Endothelial cell of umbilical vein (primary cell): ENCODE results near the gene CYP2S1. TPM values are rescaled to one million over a fixed set of nuclear protein-coding genes. Genes with fewer than 3 reads are reported as not detected.

Experiments used
- BruUV-seq: library from RNA; stranded (reverse); fragments of 400-500 nt; replicated peaks from 2 replicates; lab custom pipeline; 2021; lab: Mats Ljungman, UMichigan
- CTCF ChIA-PET: fragments of 300-600, 350-600 bp; sonication (Branson Sonifier 250); formaldehyde crosslinking; loops from one replicate; lab custom pipeline; 2021; ENCODE audit warnings: antibody characterized with exemption, inconsistent platforms; lab: Charles Lee
- POLR2A ChIA-PET: fragments of 300-600, 350-600 bp; sonication (Branson Sonifier 250); formaldehyde crosslinking; loops from one replicate; lab custom pipeline; 2021; ENCODE audit warnings: antibody characterized with exemption, inconsistent platforms; lab: Charles Lee
- DNase-seq: peaks from one replicate; pipeline ENCODE4 v3.0.0-alpha.2; 2011; ENCODE audit warnings: low read depth, low spot score
- FAIRE-seq: peaks from 2 replicates; lab custom pipeline; 2011; peaks lifted over from hg19 to GRCh38; lab: Jason Lieb, UNC
- H2AFZ ChIP-seq: 2 replicates; pipeline ENCODE4 v1.6.0; 2012; ENCODE audit warnings: low read depth, low read length, control low read depth, inconsistent platforms
- H3K27ac ChIP-seq: 2 replicates; pipeline ENCODE4 v1.5.1; 2011; ENCODE audit warnings: low read depth, mild to moderate bottlenecking, control low read depth, low read length, moderate library complexity; ENCODE audit not compliant: insufficient read depth
- H3K27me3 ChIP-seq, 2 experiments: 2 replicates each; pipeline versions ENCODE4 v1.6.0 to v1.6.1; 2011; ENCODE audit warnings: low read length in 2 of 2, mixed read lengths in 1 of 2; ENCODE audit not compliant: control insufficient read depth in 2 of 2, insufficient read depth in 2 of 2
- H3K36me3 ChIP-seq, 2 experiments: 2 replicates in 1 of 2; 3 replicates in 1 of 2; pipeline ENCODE4 v1.5.1; 2011; ENCODE audit warnings: low read length in 2 of 2, mild to moderate bottlenecking in 1 of 2, moderate library complexity in 1 of 2; ENCODE audit not compliant: control insufficient read depth in 2 of 2, insufficient read depth in 2 of 2; ENCODE audit errors: extremely low read depth in 1 of 2
- H3K4me1 ChIP-seq: 3 replicates; pipeline ENCODE4 v1.5.1; 2011; ENCODE audit warnings: mild to moderate bottlenecking, low read length; ENCODE audit not compliant: control insufficient read depth, insufficient read depth; ENCODE audit errors: extremely low read depth
- H3K4me2 ChIP-seq: 2 replicates; pipeline ENCODE4 v1.6.1; 2011; ENCODE audit warnings: low read length, control low read depth, mixed read lengths; ENCODE audit not compliant: insufficient read depth
- H3K4me3 ChIP-seq, 3 experiments: fragments of 200-600 bp in 1 of 3; sonication (generic), shearing (Covaris generic) in 1 of 3; replicated peaks in 1 of 3; 2 replicates each; pipeline ENCODE4 v1.5.1; 2011 to 2016; ENCODE audit warnings: control low read depth in 3 of 3, low read length in 3 of 3, mild to moderate bottlenecking in 2 of 3, inconsistent platforms in 1 of 3, low read depth in 1 of 3, moderate library complexity in 1 of 3; ENCODE audit not compliant: insufficient read depth in 1 of 3
- H3K79me2 ChIP-seq: 2 replicates; pipeline ENCODE4 v1.6.0; 2012; ENCODE audit warnings: low read length, inconsistent platforms; ENCODE audit not compliant: control insufficient read depth, insufficient read depth
- H3K9ac ChIP-seq: replicated peaks from 2 replicates; pipeline ENCODE3; 2011; ENCODE audit warnings: low read length, control low read depth; ENCODE audit not compliant: insufficient read depth; ENCODE audit errors: extremely low read depth
- H3K9me1 ChIP-seq: replicated peaks from 3 replicates; pipeline ENCODE4 v1.6.0; 2011; ENCODE audit warnings: mild to moderate bottlenecking, low read length; ENCODE audit not compliant: control insufficient read depth, insufficient read depth; ENCODE audit errors: extremely low read depth
- H3K9me3 ChIP-seq: replicated peaks from 2 replicates; pipeline ENCODE4 v1.5.1; 2012; ENCODE audit warnings: low read length, inconsistent platforms; ENCODE audit not compliant: control insufficient read depth, insufficient read depth
- H4K20me1 ChIP-seq: replicated peaks from 2 replicates; pipeline ENCODE3; 2011; ENCODE audit warnings: mild to moderate bottlenecking, low read length; ENCODE audit not compliant: control insufficient read depth, insufficient read depth; ENCODE audit errors: extremely low read depth
- CTCF ChIP-seq, 2 donors: IDR thresholded peaks; 1 replicate in 1 of 2; 2 replicates in 1 of 2; pipeline ENCODE4 v1.5.1; 2011; ENCODE audit warnings: low read length in 2 of 2, mild to moderate bottlenecking in 2 of 2, moderate library complexity in 2 of 2, control low read depth in 1 of 2, inconsistent platforms in 1 of 2, low read depth in 1 of 2; ENCODE audit not compliant: insufficient read depth in 1 of 2; ENCODE audit errors: extremely low read depth in 1 of 2
- EZH2 ChIP-seq: IDR thresholded peaks from 2 replicates; pipeline ENCODE4 v1.6.1; 2012; ENCODE audit warnings: borderline replicate concordance, low read depth, mild to moderate bottlenecking, moderate library complexity, low read length, inconsistent platforms; ENCODE audit not compliant: severe bottlenecking
- FOS ChIP-seq: IDR thresholded peaks from 2 replicates; pipeline ENCODE4 v1.6.1; 2011; ENCODE audit warnings: mild to moderate bottlenecking, low read length, moderate library complexity, borderline replicate concordance; ENCODE audit not compliant: insufficient read depth
- GATA2 ChIP-seq: IDR thresholded peaks from 2 replicates; pipeline ENCODE4 v1.7.0; 2011; ENCODE audit warnings: low read depth, mild to moderate bottlenecking, moderate library complexity, mixed read lengths, low read length; ENCODE audit not compliant: insufficient read length, insufficient read depth
- JUN ChIP-seq: IDR thresholded peaks from 2 replicates; pipeline ENCODE4 v1.6.1; 2011; ENCODE audit warnings: borderline replicate concordance, low read depth; ENCODE audit not compliant: insufficient read length, insufficient read depth
- MAX ChIP-seq: IDR thresholded peaks from 2 replicates; pipeline ENCODE4 v1.6.1; 2011; ENCODE audit not compliant: insufficient read depth, insufficient read length
- MYC ChIP-seq: IDR thresholded peaks from one replicate; pipeline ENCODE4 v1.6.1; 2011; ENCODE audit warnings: mild to moderate bottlenecking, low read depth, low read length
- POLR2A ChIP-seq: IDR thresholded peaks from 2 replicates; pipeline ENCODE4 v1.6.1; 2012; ENCODE audit warnings: low read depth, mild to moderate bottlenecking, control low read depth, low read length
- POLR2AphosphoS5 ChIP-seq: IDR thresholded peaks from 2 replicates; pipeline ENCODE4 v1.6.1; 2012; ENCODE audit warnings: low read depth, mild to moderate bottlenecking, control low read depth, low read length, moderate library complexity; ENCODE audit not compliant: insufficient read depth
- dilution Hi-C: fragments of 300-500 bp; cut with MboI; formaldehyde crosslinking; loops from one replicate; pipeline ENCODE4 v1.15.0; 2019; ENCODE audit warnings: low sequenced_read_pairs; ENCODE audit not compliant: extremely low pct_ligation_motif_present
- intact Hi-C: fragments of 100-400 bp; cut with micrococcal nuclease; formaldehyde crosslinking; loops from one replicate; pipeline ENCODE4 v1.10.0; 2022
- polyA plus RNA-seq, 4 experiments: library from polyadenylated mRNA; depleted of rRNA in 3 of 4; stranded (reverse) in 3 of 4; unstranded in 1 of 4; fragments of >200 nt; gene quantifications; 2 replicates each; pipeline versions ENCODE4 v1.2.1 to v1.2.3, GENCODE V29; 2011 to 2012; ENCODE audit warnings: missing spikeins in 1 of 4
- total RNA-seq: library from RNA; stranded (reverse); gene quantifications from 2 replicates; pipeline ENCODE4 v1.2.3, GENCODE V29; 2021

CYP2S1 gene
- total and polyA plus RNA-seq, 2 donors (not counting 3 experiments of a cell fraction or from before 2014, with no cell fraction given): 0.98 to 4.5 TPM

DNA sequence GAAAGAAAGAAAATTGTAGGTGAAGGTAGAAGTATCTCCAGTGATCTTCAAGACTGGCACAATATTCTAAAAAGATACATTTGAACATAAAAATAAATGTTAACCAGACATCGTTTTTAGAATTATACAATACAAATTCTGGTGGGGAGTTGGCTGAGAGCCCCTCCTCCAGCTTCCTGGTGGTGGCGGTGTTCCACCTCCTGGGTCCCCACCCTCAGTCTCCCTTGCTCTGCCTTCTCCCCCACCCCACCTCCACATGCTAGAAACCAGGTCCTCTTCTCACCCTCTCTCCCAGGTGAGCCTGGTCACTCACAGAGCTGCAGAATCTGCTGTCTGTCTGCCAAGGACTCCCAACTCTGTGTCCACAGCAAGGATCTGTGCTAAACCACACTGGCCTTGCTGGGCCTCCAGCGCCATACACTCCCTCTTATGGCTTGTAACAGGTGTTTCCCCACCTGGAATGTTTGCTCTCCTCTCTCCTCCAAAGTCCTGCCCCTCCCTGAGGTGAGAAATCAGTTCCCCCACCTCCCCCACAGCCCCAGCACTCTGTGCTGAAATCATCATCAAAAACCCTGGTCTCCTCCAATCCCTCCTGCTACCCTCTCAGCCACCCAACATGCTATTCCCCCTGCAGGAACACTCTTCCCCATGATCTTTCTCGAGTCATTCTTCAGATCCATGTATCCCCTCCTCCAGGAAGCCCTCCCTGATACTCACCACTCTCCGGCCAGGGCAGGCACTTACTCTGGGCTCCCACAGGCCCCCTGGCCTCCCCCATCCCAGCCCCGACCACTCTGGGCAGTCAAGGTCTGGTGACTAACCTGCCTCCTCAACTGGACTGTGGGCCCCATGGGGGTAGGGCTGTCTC, 20.5 kb upstream of the CYP2S1 start:
- Histone ChIP-seq H3K4me2 (no peak overlapping the region), H3K36me3 (no peaks in the 10 kb centered on the region), H3K9ac (no peak overlapping the region), H3K4me1 (peaks cover 5% of the 10 kb centered on the region), H3K9me3 (no peaks in the 10 kb centered on the region), H3K79me2 (no peaks in the 10 kb centered on the region), H4K20me1 (no peaks in the 10 kb centered on the region), H2AFZ (no peak overlapping the region), H3K27ac (no peak overlapping the region), H3K4me3 (no peak overlapping the region), H3K9me1 (no peaks in the 10 kb centered on the region), H3K27me3 (no peaks in the 10 kb centered on the region)
- BruUV-seq: no TSS peak
- no peak for TF ChIP-seq FOS
- TF ChIP-seq POLR2A: no peak
- no peak for TF ChIP-seq MYC
- no peak for TF ChIP-seq MAX
- TF ChIP-seq JUN: no peak
- no peak for TF ChIP-seq GATA2
- no peak for TF ChIP-seq CTCF (IDR thresholded peaks at IDR 0.05; ENCODE audit: extremely low read depth in 1 of 2, insufficient read depth in 1 of 2, low read depth in 1 of 2, low read length in 2 of 2)
- TF ChIP-seq EZH2: no peak
- TF ChIP-seq POLR2AphosphoS5: no peak
- DNase-seq (no peak), FAIRE-seq (no peak)
- dilution Hi-C loops: no loop called here
- POLR2A ChIA-PET: interaction anchor here (0.7 kb wide), 1 partner anchor 399 kb away, joined by 3 read pairs; no protein-coding TSS in a partner anchor
- CTCF ChIA-PET: no interaction called here
- intact Hi-C loops: no loop called here
